ENCODE results near the gene STK24. TPM values are rescaled to one million over a fixed set of nuclear protein-coding genes. Genes with fewer than 3 reads are reported as not detected.

The STK24 gene
- total and polyA plus RNA-seq, 3 experiments from 2014 or later = 63.6 to 150 (median 149) TPM

GRCh38 chr13:98411617-98412265 lies 165.2 kb downstream of the STK24 start:
- no peaks in the 10 kb centered on the region for H3K27me3 ChIP-seq (ENCODE audit: insufficient read depth, low read length, poor library complexity, severe bottlenecking)
- peak overlapping the region in 6 of 7 donors; percentile 5 to 52 (median 40) for H3K4me3 Mint-ChIP-seq
- peaks cover 7 to 52% of the 10 kb centered on the region in 2 donors for H3K27me3 Mint-ChIP-seq
- no peaks in the 10 kb centered on the region for H3K36me3 ChIP-seq (ENCODE audit: insufficient read depth, low read length)
- CTCF ChIA-PET = no interaction called here
- no peaks in the 10 kb centered on the region for H3K9me3 Mint-ChIP-seq
- DNase-seq = peak in 1 of 5 donors; percentile 4
- POLR2A ChIA-PET = no interaction called here
- H3K36me3 Mint-ChIP-seq = no peaks in the 10 kb centered on the region
- H3K27ac ChIP-seq (ENCODE audit: low read depth, low read length) = no peak overlapping the region
- no peak overlapping the region for H3K27ac Mint-ChIP-seq
- peak overlapping the region; percentile 21 for H3K4me3 ChIP-seq (ENCODE audit: low read length)
- peaks cover 4 to 6% (median 6%) of the 10 kb centered on the region in 3 donors for H3K4me1 Mint-ChIP-seq
- peaks cover 10% of the 10 kb centered on the region for H3K4me1 ChIP-seq (ENCODE audit: insufficient read depth, low read length)
- H3K9me3 ChIP-seq (ENCODE audit: low read length) = no peaks in the 10 kb centered on the region

GRCh38 chr13:98411013-98411412 lies 165.9 kb downstream of the STK24 start:
- Histone ChIP-seq H3K4me1 (ENCODE audit: insufficient read depth, low read length) (peaks cover 10% of the 10 kb centered on the region), H3K9me3 (ENCODE audit: low read length) (no peaks in the 10 kb centered on the region), H3K4me3 (ENCODE audit: low read length) (no peak overlapping the region), H3K36me3 (ENCODE audit: insufficient read depth, low read length) (no peaks in the 10 kb centered on the region), H3K27ac (ENCODE audit: low read depth, low read length) (no peak overlapping the region), H3K27me3 (ENCODE audit: insufficient read depth, low read length, poor library complexity, severe bottlenecking) (no peaks in the 10 kb centered on the region)
- Mint-ChIP-seq H3K4me1 (peaks cover 4 to 6% (median 6%) of the 10 kb centered on the region in 3 donors), H3K4me3 (no peak overlapping the region), H3K9me3 (no peaks in the 10 kb centered on the region), H3K36me3 (no peaks in the 10 kb centered on the region), H3K27me3 (peaks cover 5 to 51% of the 10 kb centered on the region in 2 donors), H3K27ac (no peak overlapping the region)
- POLR2A ChIA-PET = no interaction called here
- CTCF ChIA-PET = interaction anchor here (1.1 kb wide), 1 partner anchor 9 kb away, joined by 3 read pairs; no protein-coding TSS in a partner anchor
- DNase-seq = no peak

DNA sequence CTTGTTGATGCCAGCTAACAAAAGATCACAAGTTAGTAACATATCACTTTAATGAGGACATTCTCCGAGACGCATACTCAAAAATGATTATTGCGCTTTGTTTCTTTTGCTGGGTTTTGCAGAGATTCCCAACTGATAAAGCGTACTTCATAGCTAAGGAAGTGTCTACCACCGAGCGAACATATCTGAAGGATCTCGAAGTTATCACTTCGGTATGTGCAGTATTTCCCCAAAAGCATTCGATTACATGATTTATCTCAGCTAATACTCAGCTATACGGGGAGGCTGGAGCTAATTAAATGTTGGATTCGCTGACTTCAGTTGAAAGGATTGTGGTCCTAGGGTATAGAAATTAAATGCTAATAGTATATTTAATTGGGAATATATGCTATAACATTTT lies 166.3 kb downstream of the STK24 start:
- no peak overlapping the region for H3K4me3 Mint-ChIP-seq
- no peak overlapping the region for H3K27ac ChIP-seq (ENCODE audit: low read depth, low read length)
- POLR2A ChIA-PET = no interaction called here
- CTCF ChIA-PET = interaction anchor here (1.1 kb wide), 1 partner anchor 9 kb away, joined by 3 read pairs; no protein-coding TSS in a partner anchor
- H3K36me3 Mint-ChIP-seq = no peaks in the 10 kb centered on the region
- H3K4me3 ChIP-seq (ENCODE audit: low read length) = no peak overlapping the region
- H3K27me3 Mint-ChIP-seq = peaks cover 5 to 51% of the 10 kb centered on the region in 2 donors
- H3K27ac Mint-ChIP-seq = no peak overlapping the region
- H3K27me3 ChIP-seq (ENCODE audit: insufficient read depth, low read length, poor library complexity, severe bottlenecking) = no peaks in the 10 kb centered on the region
- DNase-seq = no peak
- H3K36me3 ChIP-seq (ENCODE audit: insufficient read depth, low read length) = no peaks in the 10 kb centered on the region
- H3K9me3 ChIP-seq (ENCODE audit: low read length) = no peaks in the 10 kb centered on the region
- H3K4me1 ChIP-seq (ENCODE audit: insufficient read depth, low read length) = peaks cover 10% of the 10 kb centered on the region
- H3K4me1 Mint-ChIP-seq = peaks cover 4 to 6% (median 6%) of the 10 kb centered on the region in 3 donors
- no peaks in the 10 kb centered on the region for H3K9me3 Mint-ChIP-seq

- ChIA-PET CTCF (interaction anchor here (3.1 kb wide), 1 partner anchor 36 kb away, joined by 9 read pairs; no protein-coding TSS in a partner anchor), POLR2A (no interaction called here)
- Mint-ChIP-seq H3K27ac (no peak overlapping the region), H3K27me3 (peaks cover 6 to 50% of the 10 kb centered on the region in 2 donors), H3K4me3 (no peak overlapping the region), H3K9me3 (no peaks in the 10 kb centered on the region), H3K36me3 (no peaks in the 10 kb centered on the region), H3K4me1 (peaks cover 4 to 6% (median 6%) of the 10 kb centered on the region in 3 donors)
- no peak for DNase-seq
- Histone ChIP-seq H3K27ac (ENCODE audit: low read depth, low read length) (no peak overlapping the region), H3K36me3 (ENCODE audit: insufficient read depth, low read length) (no peaks in the 10 kb centered on the region), H3K9me3 (ENCODE audit: low read length) (no peaks in the 10 kb centered on the region), H3K4me3 (ENCODE audit: low read length) (no peak overlapping the region), H3K4me1 (ENCODE audit: insufficient read depth, low read length) (peaks cover 10% of the 10 kb centered on the region), H3K27me3 (ENCODE audit: insufficient read depth, low read length, poor library complexity, severe bottlenecking) (no peaks in the 10 kb centered on the region)
Measured at GRCh38 chr13:98409281-98409680, 167.6 kb downstream of the STK24 start.

- peaks cover 7 to 49% of the 10 kb centered on the region in 2 donors for H3K27me3 Mint-ChIP-seq
- POLR2A ChIA-PET = no interaction called here
- Histone ChIP-seq H3K27me3 (ENCODE audit: insufficient read depth, low read length, poor library complexity, severe bottlenecking) (no peaks in the 10 kb centered on the region), H3K36me3 (ENCODE audit: insufficient read depth, low read length) (no peaks in the 10 kb centered on the region), H3K9me3 (ENCODE audit: low read length) (no peaks in the 10 kb centered on the region), H3K4me3 (ENCODE audit: low read length) (no peak overlapping the region), H3K27ac (ENCODE audit: low read depth, low read length) (no peak overlapping the region), H3K4me1 (ENCODE audit: insufficient read depth, low read length) (peaks cover 6% of the 10 kb centered on the region)
- no peak overlapping the region for H3K27ac Mint-ChIP-seq
- H3K36me3 Mint-ChIP-seq = no peaks in the 10 kb centered on the region
- H3K9me3 Mint-ChIP-seq = no peaks in the 10 kb centered on the region
- H3K4me1 Mint-ChIP-seq = peaks cover 4 to 6% (median 6%) of the 10 kb centered on the region in 3 donors
- H3K4me3 Mint-ChIP-seq = no peak overlapping the region
- CTCF ChIA-PET = interaction anchor here (0.7 to 3.1 kb wide), 4 partner anchors 23 to 508 kb away, joined by 3 to 9 read pairs (median 4); no protein-coding TSS in a partner anchor
- DNase-seq = no peak
Measured at GRCh38 chr13:98407575-98407974, 169.3 kb downstream of the STK24 start.

- H3K4me3 ChIP-seq (ENCODE audit: low read length) = no peak overlapping the region
- ChIA-PET POLR2A (no interaction called here), CTCF (interaction anchor here (3.1 kb wide), 1 partner anchor 39 kb away, joined by 9 read pairs; no protein-coding TSS in a partner anchor)
- H3K9me3 ChIP-seq (ENCODE audit: low read length) = no peaks in the 10 kb centered on the region
- H3K36me3 Mint-ChIP-seq = no peaks in the 10 kb centered on the region
- no peak overlapping the region for H3K27ac ChIP-seq (ENCODE audit: low read depth, low read length)
- H3K9me3 Mint-ChIP-seq = no peaks in the 10 kb centered on the region
- no peaks in the 10 kb centered on the region for H3K4me1 ChIP-seq (ENCODE audit: insufficient read depth, low read length)
- peaks cover 2 to 5% (median 3%) of the 10 kb centered on the region in 3 donors for H3K4me1 Mint-ChIP-seq
- no peak overlapping the region for H3K27ac Mint-ChIP-seq
- no peak for DNase-seq
- H3K27me3 ChIP-seq (ENCODE audit: insufficient read depth, low read length, poor library complexity, severe bottlenecking) = no peaks in the 10 kb centered on the region
- H3K36me3 ChIP-seq (ENCODE audit: insufficient read depth, low read length) = no peaks in the 10 kb centered on the region
- no peak overlapping the region for H3K4me3 Mint-ChIP-seq
- peaks cover 7 to 47% of the 10 kb centered on the region in 2 donors for H3K27me3 Mint-ChIP-seq
Measured at GRCh38 chr13:98406971-98407370, 169.9 kb downstream of the STK24 start.

DNA sequence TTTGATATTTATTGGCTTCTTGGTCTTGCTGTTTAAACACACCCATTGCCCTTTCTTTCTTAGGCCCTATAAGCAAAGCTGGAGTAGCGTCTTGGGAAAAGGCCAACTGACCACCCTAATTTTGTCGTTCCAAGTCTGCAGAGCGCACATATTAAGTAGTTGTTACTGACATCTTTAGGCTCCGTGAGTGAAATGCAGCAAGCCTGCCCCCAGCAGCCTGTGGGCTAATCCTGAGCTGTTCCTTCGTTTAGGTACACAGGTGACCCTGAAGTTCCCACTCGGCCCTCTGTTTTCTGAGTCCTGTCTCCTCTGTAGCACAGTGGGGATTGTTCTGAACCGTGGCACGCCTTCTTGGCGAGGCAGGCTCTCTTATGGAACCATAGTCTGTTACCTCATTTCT lies 170.5 kb downstream of the STK24 start:
- Mint-ChIP-seq H3K4me1 (no peaks in the 10 kb centered on the region), H3K4me3 (no peak overlapping the region), H3K9me3 (no peaks in the 10 kb centered on the region), H3K36me3 (no peaks in the 10 kb centered on the region), H3K27me3 (peaks cover 7 to 42% of the 10 kb centered on the region in 2 donors), H3K27ac (no peak overlapping the region)
- no peaks in the 10 kb centered on the region for H3K9me3 ChIP-seq (ENCODE audit: low read length)
- H3K36me3 ChIP-seq (ENCODE audit: insufficient read depth, low read length) = no peaks in the 10 kb centered on the region
- CTCF ChIA-PET = interaction anchor here (3.1 kb wide), 1 partner anchor 39 kb away, joined by 9 read pairs; no protein-coding TSS in a partner anchor
- DNase-seq = no peak
- no peak overlapping the region for H3K4me3 ChIP-seq (ENCODE audit: low read length)
- H3K4me1 ChIP-seq (ENCODE audit: insufficient read depth, low read length) = no peaks in the 10 kb centered on the region
- H3K27me3 ChIP-seq (ENCODE audit: insufficient read depth, low read length, poor library complexity, severe bottlenecking) = no peaks in the 10 kb centered on the region
- POLR2A ChIA-PET = no interaction called here
- H3K27ac ChIP-seq (ENCODE audit: low read depth, low read length) = no peak overlapping the region

DNA sequence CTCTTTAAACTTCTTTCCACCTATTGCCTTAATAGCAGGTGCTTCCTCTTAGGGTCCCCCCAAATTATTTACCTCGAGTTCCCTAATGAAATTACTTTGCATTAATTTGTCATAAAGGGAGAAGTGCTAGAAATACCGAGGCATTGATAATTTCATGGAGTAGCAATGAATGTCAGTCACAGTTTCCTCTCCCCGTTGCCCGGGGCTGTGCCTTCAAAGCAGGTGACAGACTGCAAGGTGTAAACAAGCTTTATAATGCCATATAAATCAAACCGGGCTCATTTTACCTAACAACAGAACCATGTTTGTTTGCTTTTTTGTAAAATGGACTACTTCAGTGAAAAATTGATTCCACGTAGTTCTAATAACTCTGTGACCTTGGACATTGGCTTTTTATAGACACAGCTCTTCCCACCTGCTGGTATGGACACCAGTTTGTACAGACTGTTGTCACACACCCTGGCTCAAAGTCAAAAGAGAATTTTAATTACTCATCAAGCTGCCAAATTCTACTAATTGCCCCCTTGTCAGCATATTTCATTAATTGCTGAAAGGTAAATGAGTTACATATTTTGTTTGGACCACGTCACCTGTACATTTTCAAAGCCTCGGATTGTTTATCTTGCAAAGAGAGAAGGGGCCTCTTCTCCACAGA lies 171.1 kb downstream of the STK24 start:
- Mint-ChIP-seq H3K27ac (no peak overlapping the region), H3K4me3 (no peak overlapping the region), H3K4me1 (no peaks in the 10 kb centered on the region), H3K27me3 (peaks cover 4 to 36% of the 10 kb centered on the region in 2 donors), H3K36me3 (no peaks in the 10 kb centered on the region), H3K9me3 (no peaks in the 10 kb centered on the region)
- Histone ChIP-seq H3K9me3 (ENCODE audit: low read length) (no peaks in the 10 kb centered on the region), H3K4me1 (ENCODE audit: insufficient read depth, low read length) (no peaks in the 10 kb centered on the region), H3K27ac (ENCODE audit: low read depth, low read length) (no peak overlapping the region), H3K36me3 (ENCODE audit: insufficient read depth, low read length) (no peaks in the 10 kb centered on the region), H3K4me3 (ENCODE audit: low read length) (no peak overlapping the region), H3K27me3 (ENCODE audit: insufficient read depth, low read length, poor library complexity, severe bottlenecking) (no peaks in the 10 kb centered on the region)
- CTCF ChIA-PET = no interaction called here
- POLR2A ChIA-PET = no interaction called here
- no peak for DNase-seq

Measured in CD8-positive, alpha-beta memory T cell (primary cell).